HuH-7.5 (cell line): ENCODE results near the gene NPC1.
"Not testable (repeated sequence)": the region's sequence is repeated elsewhere in the genome, so short reads cannot be mapped to it uniquely, and the experiment has no call there.

ENCODE experiments used
- DNase-seq: peaks from one replicate; pipeline ENCODE4 v3.0.0; 2011; ENCODE audit warnings: low spot score

Gene NPC1

GRCh38 chr18:23574611-23575308 lies 11.5 kb downstream of the NPC1 start:
- DNase-seq: no peak

GRCh38 chr18:23573626-23574431 lies 12.5 kb downstream of the NPC1 start:
- no peak for DNase-seq

DNA sequence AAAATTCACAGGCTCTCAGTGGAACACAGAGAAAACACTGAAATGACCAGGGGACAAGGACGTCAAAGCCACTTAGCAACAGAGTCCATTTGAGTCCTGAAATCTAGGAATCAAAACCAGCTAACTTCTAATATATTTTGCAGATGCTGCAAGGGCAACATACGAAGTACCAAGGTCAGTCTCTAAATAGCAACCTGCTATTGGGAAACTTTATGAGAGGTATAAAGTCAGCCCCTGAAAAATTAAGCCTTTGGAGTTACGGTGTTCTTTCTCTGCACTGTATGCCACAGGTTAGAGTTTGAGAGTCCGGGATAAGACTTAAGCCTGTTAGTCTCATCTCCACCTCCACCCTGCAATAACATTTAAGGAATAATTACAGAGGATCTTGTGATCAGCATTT lies 13.3 kb downstream of the NPC1 start:
- DNase-seq: no peak

DNA sequence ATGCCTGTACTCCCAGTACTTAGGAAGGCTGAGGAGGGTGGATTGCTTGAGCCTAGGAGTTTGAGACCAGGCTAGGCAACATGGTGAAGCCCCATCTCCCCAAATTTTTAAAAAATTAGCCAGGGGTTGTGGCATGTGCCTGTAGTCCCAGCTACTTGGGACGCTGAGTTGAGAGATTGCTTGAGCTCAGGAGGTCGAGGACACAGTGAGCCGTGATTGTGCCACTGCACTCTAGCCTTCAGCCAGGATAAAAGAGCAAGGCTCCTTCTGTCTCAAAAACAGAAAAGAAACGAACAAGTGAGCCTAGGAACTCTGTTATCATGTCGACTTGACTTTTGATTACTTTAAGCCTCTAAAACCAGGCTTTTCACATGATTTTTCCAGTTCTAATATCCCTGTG lies 13.7 kb downstream of the NPC1 start:
- no peak for DNase-seq

- DNase-seq: no peak
Measured at GRCh38 chr18:23572012-23572411, 14.3 kb downstream of the NPC1 start.

DNA sequence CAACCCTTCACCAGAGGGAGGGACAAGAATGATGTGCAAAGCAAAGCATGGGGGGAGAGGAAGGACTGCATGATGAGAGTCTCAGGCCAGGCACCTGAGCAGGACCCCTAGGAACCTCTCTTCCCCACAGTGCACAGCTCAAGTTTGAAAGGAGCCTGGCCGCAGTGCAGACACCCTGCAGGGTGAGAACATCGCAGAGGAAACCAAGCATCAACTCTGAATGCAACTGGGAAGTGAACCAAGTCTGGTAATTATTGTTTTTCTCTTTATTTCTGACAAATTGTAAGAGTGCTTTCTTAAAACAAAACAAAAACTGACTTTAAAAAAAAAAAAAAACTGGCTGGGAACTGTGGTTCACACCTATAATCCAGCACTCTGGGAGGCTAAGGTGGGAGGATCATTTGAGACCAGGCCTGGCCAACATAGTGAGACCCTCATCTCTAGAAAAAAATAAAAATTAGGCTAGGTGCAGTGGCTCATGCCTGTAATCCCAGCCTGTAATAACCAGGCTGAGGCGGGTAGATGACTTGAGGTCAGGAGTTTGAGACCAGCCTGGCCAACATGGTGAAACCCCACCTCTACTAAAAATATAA lies 15.3 kb downstream of the NPC1 start:
- no peak for DNase-seq

- no peak for DNase-seq
Measured at GRCh38 chr18:23569299-23570063, 16.8 kb downstream of the NPC1 start.

DNA sequence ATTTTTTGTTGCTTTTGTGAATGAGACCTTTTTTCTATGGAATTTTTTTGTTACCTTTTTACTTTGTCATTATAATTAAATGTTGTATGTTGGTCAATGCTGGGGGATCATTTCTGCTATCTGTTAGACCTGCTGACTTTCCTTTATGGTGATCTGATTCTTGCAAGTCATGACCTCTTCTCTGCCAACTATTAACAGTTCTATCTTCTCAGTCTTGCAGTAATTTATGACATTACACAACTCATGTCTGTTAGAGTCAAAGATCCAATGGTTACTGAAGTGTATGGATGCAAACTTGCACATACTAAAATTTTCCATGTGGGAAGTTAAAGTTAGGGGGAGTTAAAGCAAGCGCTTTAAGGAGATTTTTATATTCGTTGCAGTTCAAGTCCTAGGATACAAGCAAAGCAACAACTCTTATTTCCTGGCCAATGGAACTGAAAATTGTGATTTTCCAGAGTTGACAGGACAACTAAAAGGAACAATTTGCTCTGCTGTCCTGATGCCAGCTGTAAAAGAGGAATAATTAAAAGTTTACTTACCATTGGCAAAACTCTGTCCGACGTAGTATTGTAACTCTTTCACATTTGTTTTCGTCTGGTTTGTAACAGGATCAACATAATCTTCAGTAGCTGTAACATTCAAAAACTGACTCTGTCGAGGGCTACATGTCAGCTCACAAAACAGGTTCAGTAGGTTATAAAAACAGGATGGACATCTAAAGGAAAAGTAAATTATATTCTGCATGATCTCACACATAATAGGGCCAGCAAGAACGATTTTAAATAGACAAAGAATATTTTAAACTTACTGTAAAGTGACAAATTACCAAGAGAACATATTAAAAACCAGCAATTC lies 17.8 kb downstream of the NPC1 start:
- DNase-seq: no peak

DNA sequence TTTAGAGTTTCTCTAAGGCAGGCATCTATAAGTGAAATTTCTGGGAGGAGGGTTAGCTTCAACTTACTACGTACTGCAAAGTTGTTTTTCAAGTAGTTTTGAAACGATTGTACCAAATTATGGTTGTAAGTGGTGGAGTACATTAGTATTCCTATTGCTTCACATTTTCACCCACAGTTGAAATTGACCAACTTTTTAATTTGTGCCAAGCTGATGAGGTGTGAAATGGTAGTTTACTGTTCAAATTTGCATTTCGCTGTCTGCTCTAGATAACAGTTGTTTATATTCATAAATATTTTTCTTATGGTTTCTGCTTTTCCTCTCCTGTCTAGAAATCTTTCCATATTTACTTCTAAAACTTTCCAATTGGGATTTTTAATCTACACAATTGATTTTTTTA lies 18.6 kb downstream of the NPC1 start:
- DNase-seq: no peak

- DNase-seq: no peak
Measured at GRCh38 chr18:23565916-23566547, 20.3 kb downstream of the NPC1 start.

- DNase-seq: no peak
Measured at GRCh38 chr18:23563377-23564043, 22.8 kb downstream of the NPC1 start.

GRCh38 chr18:23560186-23560585 lies 26.1 kb downstream of the NPC1 start:
- no peak for DNase-seq

GRCh38 chr18:23557511-23557910 lies 28.8 kb downstream of the NPC1 start:
- DNase-seq: not testable (repeated sequence)

DNA sequence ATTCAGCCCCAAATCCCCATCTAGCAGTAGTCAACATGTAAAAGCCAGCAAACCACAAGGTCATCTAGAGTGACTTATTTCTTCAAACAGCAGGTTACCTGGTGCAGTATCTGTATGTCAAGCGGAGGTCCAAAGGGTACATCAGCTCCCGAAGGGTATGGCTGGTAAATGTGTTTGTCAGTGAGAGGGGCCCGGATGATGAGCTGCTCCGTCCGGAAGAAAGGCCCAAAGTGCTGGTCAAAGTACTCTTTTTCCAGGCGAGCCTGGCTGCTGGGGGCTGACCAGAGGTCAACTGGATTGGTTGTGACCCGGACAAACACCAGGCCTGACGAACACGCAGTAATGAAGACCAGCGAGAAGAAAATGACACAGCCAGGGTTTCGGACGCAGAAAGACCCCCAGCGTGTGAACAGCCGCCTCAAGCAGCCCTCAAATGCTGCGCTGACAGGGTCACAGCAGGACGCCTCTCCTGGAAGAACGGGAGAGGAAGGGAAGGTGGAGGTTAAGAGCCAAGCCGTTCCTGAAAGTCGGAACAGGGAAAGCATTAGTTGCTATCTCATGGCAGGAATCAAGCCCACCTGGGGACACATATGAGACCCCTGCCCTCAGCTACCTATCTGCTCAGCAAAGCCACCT lies 30.0 kb downstream of the NPC1 start:
- peak; percentile 46 for DNase-seq

DNA sequence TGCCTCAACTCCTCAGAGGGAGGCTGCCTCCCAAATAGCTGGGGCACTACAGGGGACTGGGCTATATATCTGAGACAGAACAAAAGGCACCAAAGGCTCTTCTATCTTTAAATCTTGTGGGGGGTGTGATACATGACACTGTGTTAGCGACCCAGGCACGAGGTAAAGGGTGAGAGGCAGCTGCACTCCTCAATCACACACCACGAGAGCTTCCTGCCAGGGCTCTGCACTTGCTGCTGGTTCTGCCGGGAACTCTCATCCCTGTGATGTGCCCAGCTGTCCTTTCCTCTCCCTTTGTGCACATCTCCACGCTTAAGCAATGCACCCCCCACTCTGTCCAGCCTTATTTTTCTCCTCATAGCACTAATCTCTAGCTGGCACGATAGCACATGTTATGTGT lies 32.4 kb downstream of the NPC1 start:
- DNase-seq: no peak

DNA sequence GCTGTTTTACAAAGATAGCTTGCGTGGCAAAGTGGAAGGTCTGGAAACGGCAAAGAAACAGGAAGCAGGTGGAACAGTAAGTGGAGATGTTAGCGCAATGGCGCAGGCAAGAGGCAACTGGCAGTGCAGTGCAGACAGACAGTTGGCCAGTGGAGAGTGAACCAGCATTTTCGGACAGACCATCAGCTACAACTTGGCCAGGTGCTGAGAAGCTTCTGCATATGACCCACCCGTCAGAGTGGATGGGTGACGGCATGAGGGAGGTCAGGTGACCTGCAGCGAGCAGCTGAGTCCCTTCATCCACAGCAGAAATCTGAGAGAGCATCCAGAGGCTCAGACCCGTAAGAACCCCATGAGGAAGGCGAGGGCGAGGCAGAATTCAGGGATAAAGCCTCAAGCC lies 33.8 kb downstream of the NPC1 start:
- no peak for DNase-seq

DNA sequence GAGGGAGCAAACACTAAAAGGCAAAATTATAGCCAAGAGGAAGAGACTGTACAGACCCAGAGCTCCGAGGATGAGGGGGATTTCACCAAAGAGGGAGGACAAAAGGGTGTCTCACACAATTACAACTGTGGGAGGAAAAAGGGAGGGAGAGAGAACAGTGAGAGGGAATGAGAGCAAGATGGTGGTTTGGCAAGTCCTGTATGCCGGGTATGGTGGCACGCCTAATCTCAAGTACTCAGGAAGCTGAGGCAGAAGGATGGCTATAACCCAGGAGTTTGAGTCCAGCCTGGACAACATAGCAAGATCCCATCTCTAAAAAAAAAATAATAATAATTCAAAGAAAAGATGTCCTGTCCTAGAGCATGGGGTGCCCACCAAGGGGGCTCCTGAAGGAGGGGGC lies 34.3 kb downstream of the NPC1 start:
- no peak for DNase-seq

- DNase-seq: no peak
Measured at GRCh38 chr18:23550898-23551297, 35.4 kb downstream of the NPC1 start.

DNA sequence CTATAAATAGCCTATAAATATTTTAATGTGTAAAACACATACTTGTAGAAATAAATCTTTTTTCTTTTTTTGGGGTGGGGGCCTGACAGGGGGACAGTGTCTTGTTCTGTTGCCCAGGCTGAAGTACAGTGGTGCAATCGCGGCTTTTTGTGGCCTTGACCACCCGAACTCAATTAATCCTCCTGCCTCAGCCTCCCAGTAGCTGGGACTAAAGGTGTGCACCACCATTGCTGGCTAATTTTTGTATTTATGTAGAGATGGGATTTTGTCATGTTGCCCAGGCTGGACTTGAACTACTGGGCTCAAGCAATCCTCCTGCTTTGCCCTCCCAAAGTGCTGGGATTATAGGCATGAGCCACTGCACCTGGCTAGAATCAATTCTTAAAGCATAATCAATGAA lies 37.6 kb downstream of the NPC1 start:
- DNase-seq: no peak

DNA sequence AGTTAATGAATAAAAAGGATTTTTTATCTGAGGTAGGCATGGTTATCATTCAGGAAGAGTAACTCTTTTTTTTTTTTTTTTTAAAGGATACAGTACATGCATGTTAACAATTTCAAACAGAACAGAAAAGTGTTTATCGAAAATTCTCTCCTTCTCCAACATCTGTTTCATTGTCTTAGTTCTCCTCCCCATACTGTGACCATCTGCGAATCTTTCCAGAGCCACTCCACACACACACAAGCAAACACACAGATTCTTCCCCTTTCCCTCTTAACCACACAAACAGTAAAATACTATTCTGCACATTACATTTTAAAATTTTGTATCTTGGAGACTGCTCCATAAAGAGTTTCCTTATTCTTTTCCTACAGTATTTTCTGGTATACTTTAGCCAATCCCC lies 38.0 kb downstream of the NPC1 start:
- no peak for DNase-seq
